ENCODE data around the gene CCDC171.

Gene CCDC171

DNA sequence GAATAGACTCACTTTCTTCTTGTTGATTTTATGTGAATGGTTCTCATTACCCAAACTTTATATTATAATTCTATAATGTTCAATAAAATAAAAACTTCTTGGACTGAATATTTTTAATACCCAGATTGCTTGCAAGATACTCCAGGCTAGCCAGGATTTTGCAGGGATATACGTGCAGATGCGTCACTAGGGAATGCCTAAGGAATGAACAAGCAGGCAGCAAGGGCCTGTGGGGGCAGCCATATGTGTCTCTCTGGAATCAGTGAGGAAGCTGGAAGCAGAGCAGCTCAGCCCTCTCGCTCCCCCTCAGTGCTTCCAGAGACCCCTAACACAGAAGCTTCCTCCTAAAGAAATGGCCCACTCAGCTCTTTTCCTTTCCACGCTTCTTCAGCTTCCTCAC, 457.4 kb downstream of the CCDC171 start:
- no peak overlapping the region for H3K4me3 ChIP-seq (ENCODE audit: low read depth, low read length)
- no peak for DNase-seq (ENCODE audit: low read depth)
- TF ChIP-seq, protein P1, sequence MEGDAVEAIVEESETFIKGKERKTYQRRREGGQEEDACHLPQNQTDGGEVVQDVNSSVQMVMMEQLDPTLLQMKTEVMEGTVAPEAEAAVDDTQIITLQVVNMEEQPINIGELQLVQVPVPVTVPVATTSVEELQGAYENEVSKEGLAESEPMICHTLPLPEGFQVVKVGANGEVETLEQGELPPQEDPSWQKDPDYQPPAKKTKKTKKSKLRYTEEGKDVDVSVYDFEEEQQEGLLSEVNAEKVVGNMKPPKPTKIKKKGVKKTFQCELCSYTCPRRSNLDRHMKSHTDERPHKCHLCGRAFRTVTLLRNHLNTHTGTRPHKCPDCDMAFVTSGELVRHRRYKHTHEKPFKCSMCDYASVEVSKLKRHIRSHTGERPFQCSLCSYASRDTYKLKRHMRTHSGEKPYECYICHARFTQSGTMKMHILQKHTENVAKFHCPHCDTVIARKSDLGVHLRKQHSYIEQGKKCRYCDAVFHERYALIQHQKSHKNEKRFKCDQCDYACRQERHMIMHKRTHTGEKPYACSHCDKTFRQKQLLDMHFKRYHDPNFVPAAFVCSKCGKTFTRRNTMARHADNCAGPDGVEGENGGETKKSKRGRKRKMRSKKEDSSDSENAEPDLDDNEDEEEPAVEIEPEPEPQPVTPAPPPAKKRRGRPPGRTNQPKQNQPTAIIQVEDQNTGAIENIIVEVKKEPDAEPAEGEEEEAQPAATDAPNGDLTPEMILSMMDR (IDR thresholded peaks at IDR 0.05; ENCODE audit: control insufficient read depth, extremely low read depth, insufficient read depth), result no peak

DNA sequence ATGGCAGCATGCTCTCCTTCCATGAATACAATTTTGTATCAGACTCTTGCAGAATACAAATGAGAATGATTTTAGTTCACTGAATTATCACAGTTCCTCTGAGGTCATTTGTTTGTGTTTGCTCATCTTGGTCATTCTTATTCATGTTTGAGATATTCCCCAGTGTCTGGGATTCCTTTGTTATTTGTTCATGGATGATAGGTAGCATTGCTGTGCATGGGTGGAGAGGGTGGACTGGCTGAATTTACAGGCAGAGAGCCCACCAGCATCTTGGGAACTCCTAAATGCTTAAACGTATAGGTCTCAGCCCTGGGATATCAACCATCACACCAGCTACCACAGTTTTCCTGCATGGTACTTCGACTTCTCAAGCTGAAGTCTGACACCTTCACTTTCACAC, 459.8 kb downstream of the CCDC171 start:
- TF ChIP-seq, protein P1 (IDR thresholded peaks at IDR 0.05; ENCODE audit: control insufficient read depth, extremely low read depth, insufficient read depth), result no peak
- no peak for DNase-seq (ENCODE audit: low read depth)

DNA sequence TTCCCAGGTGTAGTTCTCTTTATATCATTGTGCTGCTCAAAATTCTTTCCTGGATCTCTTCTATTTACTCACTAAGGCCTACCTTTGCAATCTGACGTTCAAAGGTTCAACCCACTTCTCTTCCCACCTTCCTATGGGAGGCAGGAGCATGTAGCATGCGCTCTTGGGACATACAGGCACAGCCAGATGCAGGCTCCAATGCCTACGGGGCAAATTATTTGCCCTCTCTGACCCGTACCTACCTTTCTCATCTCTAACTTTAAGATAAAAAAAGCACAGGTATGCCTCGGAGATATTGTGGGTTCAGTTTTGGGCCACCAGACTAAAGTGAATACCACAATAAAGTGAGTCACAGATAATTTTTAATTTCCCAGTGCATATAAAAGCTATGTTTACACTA, 460.5 kb downstream of the CCDC171 start:
- no peak overlapping the region for H3K4me3 ChIP-seq (ENCODE audit: low read depth, low read length)
- no peak for DNase-seq (ENCODE audit: low read depth)
- TF ChIP-seq, protein P1 (IDR thresholded peaks at IDR 0.05; ENCODE audit: control insufficient read depth, extremely low read depth, insufficient read depth), result no peak

More for the DNA sequence above, 459.8 kb downstream of the CCDC171 start:
- H3K4me3 ChIP-seq (ENCODE audit: low read depth, low read length), result no peak overlapping the region

DNA sequence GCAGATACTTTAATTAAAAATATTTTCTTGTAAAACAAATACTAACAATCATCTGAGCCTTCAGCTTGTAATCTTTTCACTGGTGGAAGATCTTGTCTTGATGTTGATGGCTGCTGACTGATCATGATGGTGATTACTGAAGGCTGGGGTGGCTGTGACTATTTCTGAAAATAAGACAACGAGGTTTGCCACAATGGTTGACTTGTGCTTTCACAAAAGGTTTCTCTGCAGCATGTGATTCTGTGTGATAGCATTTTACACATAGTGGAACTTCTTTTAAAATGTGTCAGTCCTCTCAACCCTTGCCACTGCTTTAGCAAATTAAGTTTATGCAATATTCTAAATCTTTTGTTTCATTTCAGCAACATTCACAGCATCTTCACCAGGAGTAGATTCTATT, 461.0 kb downstream of the CCDC171 start:
- no peak for DNase-seq (ENCODE audit: low read depth)

DNA sequence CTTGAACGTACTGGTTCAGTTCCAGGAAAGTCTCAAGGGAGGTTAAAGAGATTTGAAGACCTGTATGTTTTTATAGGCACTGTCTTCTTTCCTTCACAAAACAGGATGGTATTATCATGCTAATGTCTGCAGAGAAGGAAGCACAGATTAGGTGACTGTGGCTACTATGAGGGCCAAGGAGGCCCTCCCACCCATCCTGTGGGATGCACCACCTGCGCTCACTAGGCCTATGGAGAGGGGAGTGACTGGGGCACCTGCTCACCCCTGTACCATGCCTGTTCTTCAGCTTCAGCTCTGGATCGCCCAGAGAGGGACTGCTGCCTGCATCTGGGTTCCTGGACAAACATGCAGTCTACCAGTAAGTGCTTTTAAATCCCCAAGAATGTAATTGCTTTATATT, 469.4 kb downstream of the CCDC171 start:
- no peak overlapping the region for H3K4me3 ChIP-seq (ENCODE audit: low read depth, low read length)
- no peak for DNase-seq (ENCODE audit: low read depth)
- TF ChIP-seq, protein P1 (IDR thresholded peaks at IDR 0.05; ENCODE audit: control insufficient read depth, extremely low read depth, insufficient read depth), result no peak

More for the DNA sequence above, 461.0 kb downstream of the CCDC171 start:
- TF ChIP-seq, protein P1 (IDR thresholded peaks at IDR 0.05; ENCODE audit: control insufficient read depth, extremely low read depth, insufficient read depth), result no peak
- no peak overlapping the region for H3K4me3 ChIP-seq (ENCODE audit: low read depth, low read length)

DNA sequence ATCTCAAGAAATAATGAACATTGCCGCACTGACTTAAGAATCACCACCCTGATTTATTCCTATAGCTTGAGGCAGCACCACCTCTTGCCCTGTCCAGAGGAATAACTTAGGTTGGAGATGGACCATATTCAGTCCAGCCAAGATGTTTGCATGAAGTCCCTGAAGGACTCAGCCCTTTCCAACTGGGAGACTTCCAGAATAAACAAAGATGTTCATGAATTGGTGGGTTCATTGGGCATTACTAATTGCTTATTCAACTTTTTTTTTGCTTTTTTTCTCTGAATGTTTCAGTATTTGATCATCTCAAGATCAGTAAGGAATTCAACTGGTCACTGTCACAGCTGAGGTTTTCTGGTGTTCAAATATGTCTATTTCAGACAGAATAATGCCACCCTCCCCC, 470.6 kb downstream of the CCDC171 start:
- TF ChIP-seq, protein P1 (IDR thresholded peaks at IDR 0.05; ENCODE audit: control insufficient read depth, extremely low read depth, insufficient read depth), result no peak
- H3K4me3 ChIP-seq (ENCODE audit: low read depth, low read length), result no peak overlapping the region
- DNase-seq (ENCODE audit: low read depth), result no peak
